GM13976 (cell line): ENCODE results near the gene TUBGCP5.
"Not testable (repeated sequence)": the region's sequence is repeated elsewhere in the genome, so short reads cannot be mapped to it uniquely, and the experiment has no call there.

Source experiments
- DNase-seq: peaks from one replicate; pipeline ENCODE4 v3.0.0; 2012; ENCODE audit warnings: low spot score
- CTCF ChIP-seq: IDR thresholded peaks from 2 replicates; pipeline ENCODE4 v1.5.1; 2012; ENCODE audit warnings: borderline replicate concordance, mild to moderate bottlenecking; ENCODE audit not compliant: insufficient read depth; ENCODE audit errors: extremely low read depth, missing control alignments, control extremely low read depth
- in situ Hi-C: fragments of 300-500 bp; cut with MboI; formaldehyde crosslinking; loops from one replicate; pipeline ENCODE4 v1.12.0; 2022; ENCODE audit warnings: low sequenced_read_pairs, mixed read lengths, inconsistent platforms; ENCODE audit not compliant: unreplicated experiment

TUBGCP5 gene

GRCh38 chr15:23057707-23058106 is 18.3 kb upstream of the TUBGCP5 start:
- in situ Hi-C loops, result no loop called here
- no peak for DNase-seq
- TF ChIP-seq CTCF, result no peak

GRCh38 chr15:23055316-23055715 is 15.9 kb upstream of the TUBGCP5 start:
- DNase-seq, result no peak
- no peak for TF ChIP-seq CTCF
- in situ Hi-C loops, result no loop called here

GRCh38 chr15:23052522-23052921 is 13.2 kb upstream of the TUBGCP5 start:
- TF ChIP-seq CTCF, result no peak
- in situ Hi-C loops, result no loop called here
- DNase-seq, result no peak

- in situ Hi-C loops, result no loop called here
Measured at GRCh38 chr15:23050708-23051107, 11.3 kb upstream of the TUBGCP5 start.

GRCh38 chr15:23049984-23050628 is 10.7 kb upstream of the TUBGCP5 start:
- in situ Hi-C loops, result no loop called here
- no peak for DNase-seq
- TF ChIP-seq CTCF, result no peak

More at GRCh38 chr15:23050708-23051107, 11.3 kb upstream of the TUBGCP5 start:
- TF ChIP-seq CTCF, result no peak
- no peak for DNase-seq

- in situ Hi-C loops, DNase-seq: not testable (repeated sequence)
Measured at GRCh38 chr15:23048572-23049282, 9.4 kb upstream of the TUBGCP5 start.

- DNase-seq, in situ Hi-C loops: not testable (repeated sequence)
Measured at GRCh38 chr15:23043987-23044386, 4.6 kb upstream of the TUBGCP5 start.

- in situ Hi-C loops, DNase-seq: not testable (repeated sequence)
Measured at GRCh38 chr15:23043535-23043934, 4.2 kb upstream of the TUBGCP5 start.

GRCh38 chr15:23041736-23042135 is 2.4 kb upstream of the TUBGCP5 start:
- DNase-seq, in situ Hi-C loops: not testable (repeated sequence)
